GM18861 (cell line): ENCODE data around the gene SLC10A3.

Experiments used
- ATAC-seq: cut with Tn5 transposase; IDR thresholded peaks from one replicate; pipeline ENCODE4 v1.9.1; 2021; ENCODE audit not compliant: unreplicated experiment

Gene SLC10A3

GRCh38 chrX:154484255-154485149 is 5.9 kb downstream of the SLC10A3 start:
- ATAC-seq: no peak

GRCh38 chrX:154483325-154483724 is 7.1 kb downstream of the SLC10A3 start:
- ATAC-seq: no peak

GRCh38 chrX:154482786-154483185 is 7.6 kb downstream of the SLC10A3 start:
- ATAC-seq: no peak

- ATAC-seq: no peak
These were observed 8.4 kb downstream of the SLC10A3 start for GRCh38 chrX:154481911-154482601.

GRCh38 chrX:154481195-154481594 is 9.2 kb downstream of the SLC10A3 start:
- no peak for ATAC-seq

- ATAC-seq: peak; percentile 82
These were observed 11.5 kb downstream of the SLC10A3 start, which contains the start of gene LAGE3 for GRCh38 chrX:154478728-154479622. LAGE3 (minus strand) TSS chrX:154479281; CDS start chrX:154478915, 366 bp downstream.

GRCh38 chrX:154477891-154478477 is 12.4 kb downstream of the SLC10A3 start:
- ATAC-seq: no peak

- no peak for ATAC-seq
These were observed 13.6 kb downstream of the SLC10A3 start for GRCh38 chrX:154476821-154477220.

- ATAC-seq: no peak
These were observed 16.7 kb downstream of the SLC10A3 start for GRCh38 chrX:154473683-154474082.

GRCh38 chrX:154472685-154473632 is 17.5 kb downstream of the SLC10A3 start:
- no peak for ATAC-seq

GRCh38 chrX:154471839-154472684 is 18.4 kb downstream of the SLC10A3 start:
- ATAC-seq: no peak

- no peak for ATAC-seq
These were observed 19.4 kb downstream of the SLC10A3 start for GRCh38 chrX:154470914-154471568.

GRCh38 chrX:154470434-154470833 is 20.0 kb downstream of the SLC10A3 start:
- ATAC-seq: no peak

GRCh38 chrX:154469880-154470279 is 20.5 kb downstream of the SLC10A3 start:
- ATAC-seq: no peak

- ATAC-seq: no peak
These were observed 21.3 kb downstream of the SLC10A3 start for GRCh38 chrX:154469114-154469513.

- ATAC-seq: no peak
These were observed 22.2 kb downstream of the SLC10A3 start for GRCh38 chrX:154468217-154468616.

- ATAC-seq: no peak
These were observed 22.9 kb downstream of the SLC10A3 start for GRCh38 chrX:154467556-154467955.

- ATAC-seq: no peak
These were observed 23.5 kb downstream of the SLC10A3 start for GRCh38 chrX:154466907-154467306.
